T-helper 22 cell (primary cell): ENCODE data around the gene NPTXR.
A peak's percentile ranks its signal among the peaks of the same experiment; 100 is the strongest.
"Not testable (repeated sequence)": the region's sequence is repeated elsewhere in the genome, so short reads cannot be mapped to it uniquely, and the experiment has no call there.

Source experiments
- DNase-seq: peaks from one replicate; pipeline ENCODE4 v3.0.0-alpha.2; 2020; ENCODE audit warnings: low read depth

The NPTXR gene

DNA sequence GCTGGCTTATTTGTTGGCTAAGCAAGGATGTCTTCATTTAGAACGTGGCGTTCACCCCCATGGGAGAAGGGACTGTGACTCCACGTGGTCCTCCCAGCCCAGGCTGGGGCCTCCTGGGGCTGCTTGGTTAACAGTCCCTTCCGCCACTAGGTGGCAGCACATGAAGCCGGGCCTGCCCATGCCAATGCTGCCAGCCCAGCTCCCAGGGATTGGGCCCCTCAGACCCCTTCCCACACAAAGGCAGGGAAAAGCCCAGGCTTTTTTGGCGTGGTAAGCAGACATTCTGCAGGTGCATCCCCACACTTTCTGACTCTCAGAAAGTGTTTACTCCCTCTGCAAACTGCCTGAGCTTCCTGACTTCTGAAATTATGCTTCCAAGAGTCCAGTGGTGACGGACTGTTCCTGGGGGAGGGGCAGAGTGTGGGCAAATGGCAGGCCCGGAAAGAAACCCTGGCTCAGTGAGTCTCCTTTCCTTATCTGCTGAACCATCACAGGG is 25.1 kb upstream of the NPTXR start:
- DNase-seq = peak; percentile 58

DNA sequence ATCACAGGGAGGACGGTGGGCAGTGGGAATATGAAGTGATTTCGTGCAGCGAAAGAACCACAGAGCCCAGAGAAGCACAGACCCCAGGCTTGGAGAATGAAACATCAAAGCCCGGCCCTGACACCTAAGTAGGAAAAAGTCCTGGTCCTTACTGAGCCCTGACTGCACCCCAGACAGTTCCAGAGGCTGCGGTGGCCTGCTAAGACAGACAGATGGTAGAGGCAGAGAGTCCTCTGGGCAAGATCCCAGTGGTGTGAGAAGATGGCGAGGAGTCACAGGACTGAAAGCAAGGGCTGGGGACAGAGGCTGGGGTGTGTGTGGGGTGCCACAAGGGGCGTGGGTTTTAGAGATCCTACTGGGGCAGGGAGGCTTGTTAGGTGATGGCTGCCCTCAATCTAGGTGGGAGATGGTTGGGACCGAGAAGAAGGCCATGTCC is 24.5 kb upstream of the NPTXR start:
- no peak for DNase-seq

DNA sequence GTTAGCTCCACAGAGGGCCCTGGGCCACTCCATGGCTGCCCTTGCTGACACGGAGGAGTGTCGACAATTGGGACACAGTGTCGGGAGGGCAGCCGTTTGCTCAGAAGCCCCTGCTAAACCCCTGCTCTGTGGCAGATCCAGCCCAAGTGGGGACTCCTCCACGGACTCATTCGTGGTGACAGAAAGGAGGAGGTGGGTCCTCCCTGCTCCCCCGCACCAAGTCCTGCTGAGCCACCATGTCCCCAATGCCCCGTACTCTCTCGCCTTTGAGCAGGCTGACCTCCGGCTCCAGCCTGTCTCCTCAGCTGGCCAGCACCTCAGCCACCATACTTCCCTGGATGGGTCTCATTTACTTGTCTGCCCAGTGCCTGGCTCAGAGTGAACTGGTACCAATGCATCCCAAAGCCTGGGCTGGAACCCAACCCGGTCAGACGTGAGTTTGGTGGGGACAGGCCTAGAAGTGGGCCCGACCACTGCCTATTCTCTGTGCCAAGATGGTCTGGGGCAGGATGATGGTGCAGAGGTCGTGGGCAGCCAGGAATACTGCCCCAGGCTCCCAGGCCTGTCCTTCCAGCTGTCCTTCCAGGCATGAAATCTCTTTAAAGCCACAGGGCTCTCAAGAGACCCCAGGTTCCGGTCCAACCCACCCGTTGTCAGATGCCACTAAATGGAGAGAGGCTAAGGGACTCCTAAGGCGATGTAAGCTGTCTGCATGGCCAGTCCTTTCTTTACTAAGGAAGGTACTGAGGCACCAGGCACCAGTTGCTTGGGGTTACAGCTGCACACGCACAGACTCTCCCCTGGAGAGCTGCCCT is 23.9 kb upstream of the NPTXR start:
- DNase-seq = no peak

DNA sequence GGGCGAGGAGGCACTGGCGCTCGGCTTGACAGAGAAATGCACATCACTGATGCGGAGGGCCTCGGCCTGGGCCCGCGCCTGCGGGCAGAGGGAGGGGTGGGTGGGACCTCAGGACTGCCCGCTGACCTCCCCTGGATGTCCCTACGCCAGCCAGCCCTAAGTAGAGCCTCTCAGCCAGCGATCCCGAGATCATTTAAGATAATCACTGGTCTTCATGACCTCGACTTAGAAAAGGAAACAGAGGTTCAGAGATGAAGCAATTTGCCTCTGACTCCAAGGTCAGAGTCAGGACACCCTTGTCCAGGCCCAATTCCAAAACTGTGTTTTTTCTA is 23.3 kb upstream of the NPTXR start:
- DNase-seq = no peak

- DNase-seq = no peak
Observed at GRCh38 chr22:38866399-38867123, 22.7 kb upstream of the NPTXR start.

- no peak for DNase-seq
Observed at GRCh38 chr22:38866024-38866398, 22.2 kb upstream of the NPTXR start.

DNA sequence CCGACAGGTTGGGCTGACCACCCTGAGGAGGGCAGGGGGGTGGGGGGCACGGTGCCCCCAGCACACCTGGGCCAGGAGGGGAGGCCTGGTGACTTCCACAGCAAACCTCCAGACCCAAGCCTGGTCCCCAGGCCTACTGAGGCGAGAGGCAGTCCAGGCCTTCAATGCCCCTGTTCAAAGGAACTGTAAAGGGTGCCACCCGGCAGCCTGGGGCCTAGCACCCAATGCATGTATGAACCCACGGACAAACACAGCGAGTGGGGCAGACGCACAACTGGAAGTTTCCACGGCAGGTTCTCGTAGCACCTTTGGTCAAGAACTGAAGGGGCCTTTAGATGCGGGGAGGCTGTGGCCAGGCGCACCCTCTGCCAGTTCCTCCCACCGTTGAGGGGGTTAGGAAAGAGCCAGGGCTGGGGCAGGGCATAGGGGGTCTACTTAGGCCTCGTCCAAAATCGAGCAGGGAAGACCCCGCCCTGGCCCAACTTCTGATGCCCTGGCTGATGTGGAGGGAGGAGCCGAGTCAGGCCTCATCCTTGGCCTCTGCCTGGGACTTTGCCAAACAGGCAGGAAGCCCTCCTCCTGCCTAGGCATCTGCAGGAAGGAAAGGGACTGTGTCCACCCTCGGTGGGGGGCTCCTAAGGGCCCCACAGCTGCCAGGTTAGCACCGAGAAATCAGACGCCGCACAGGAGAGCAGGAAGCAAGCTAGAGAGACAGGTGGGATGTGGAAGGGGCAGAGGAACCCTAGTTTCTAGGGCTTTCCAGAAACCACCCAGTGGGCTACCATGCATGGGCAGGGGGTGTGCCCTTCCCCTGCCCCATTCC is 21.6 kb upstream of the NPTXR start:
- no peak for DNase-seq

DNA sequence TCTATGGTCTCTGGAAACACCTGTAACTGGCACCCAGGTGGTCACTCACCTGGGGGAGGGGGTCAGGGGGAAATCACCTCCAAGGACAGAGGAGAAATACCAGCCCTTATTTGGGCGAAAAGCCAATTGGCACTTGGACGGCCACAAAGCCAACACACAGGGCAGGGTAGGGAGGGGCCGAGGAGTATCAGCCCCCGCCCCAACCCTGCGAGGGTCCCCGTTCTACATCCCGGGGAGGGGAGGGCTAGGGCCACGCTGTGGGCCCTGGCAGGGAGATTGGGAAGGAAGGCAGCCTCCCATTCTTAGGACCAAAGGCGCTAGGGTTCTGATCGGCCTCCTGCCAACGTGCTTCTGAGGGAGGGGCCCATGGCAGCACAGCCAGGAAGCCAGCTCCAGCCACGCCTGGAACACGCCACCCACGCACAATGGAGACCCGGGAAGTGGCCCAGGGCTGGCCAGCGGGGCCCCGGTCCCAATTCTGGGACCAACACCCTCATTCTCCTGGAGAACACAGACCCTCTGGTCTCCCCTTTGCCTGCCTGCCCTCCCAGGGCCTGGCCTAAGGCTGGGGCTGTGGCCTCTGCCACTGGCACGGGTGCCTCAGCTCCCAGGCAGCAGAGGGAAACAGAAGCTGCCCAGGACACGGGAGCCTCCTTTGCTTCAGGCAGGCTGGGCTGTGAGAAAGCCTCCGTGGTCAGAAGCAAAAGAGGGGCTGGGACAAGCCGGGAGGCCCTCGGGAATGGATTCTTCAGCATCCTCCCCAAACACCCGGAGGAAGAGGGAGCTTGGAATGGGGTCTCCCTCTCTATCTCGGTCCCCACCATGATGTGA is 20.7 kb upstream of the NPTXR start:
- no peak for DNase-seq

- no peak for DNase-seq
Observed at GRCh38 chr22:38863531-38864131, 19.8 kb upstream of the NPTXR start.

DNA sequence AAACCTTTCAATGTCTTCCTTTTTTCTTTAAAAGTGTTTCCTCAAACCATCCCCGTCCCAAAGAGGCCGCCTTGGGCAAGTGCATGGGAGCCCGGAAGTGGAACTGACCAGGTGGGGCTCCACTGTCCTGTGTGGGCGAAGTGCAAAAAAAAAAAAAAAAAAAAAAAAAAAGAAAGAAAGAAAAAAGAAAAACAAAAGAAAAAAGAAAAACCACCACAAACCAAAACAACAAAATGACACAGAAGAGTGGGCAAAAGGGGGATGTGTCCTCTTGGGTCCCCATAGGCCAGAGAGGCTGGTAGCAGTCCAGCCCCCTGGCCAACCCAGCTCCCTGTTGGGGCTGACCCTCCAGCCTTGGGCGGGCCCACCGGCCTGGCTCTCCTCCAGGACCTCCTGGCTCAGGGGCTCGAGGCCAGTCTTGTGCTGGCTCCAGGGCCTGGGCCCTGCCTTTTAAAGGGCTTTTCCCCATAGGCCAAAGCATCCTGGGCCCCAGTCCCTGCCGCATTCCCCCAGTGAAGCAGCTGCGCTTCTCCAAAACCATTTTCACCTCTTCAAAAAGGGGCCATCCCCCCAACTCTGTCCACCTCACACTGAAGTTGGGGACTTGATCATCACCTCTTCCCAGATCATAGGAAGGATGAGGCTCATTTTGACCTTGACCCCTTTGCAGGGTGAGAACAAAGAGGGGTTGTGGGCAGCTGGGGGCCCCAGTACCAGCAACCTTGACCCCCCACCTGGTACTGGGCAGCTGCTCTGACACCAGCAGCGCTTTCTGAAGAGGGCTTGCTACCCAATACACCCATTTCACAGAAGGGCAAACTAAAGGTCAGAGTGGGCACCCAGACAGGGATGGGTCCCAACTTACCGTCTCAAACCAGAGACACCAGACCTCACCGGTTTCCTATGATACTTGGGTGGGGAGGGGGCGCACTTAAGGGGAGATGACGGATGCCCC is 18.8 kb upstream of the NPTXR start:
- DNase-seq = no peak

GRCh38 chr22:38861927-38862326 is 18.1 kb upstream of the NPTXR start:
- DNase-seq = no peak

DNA sequence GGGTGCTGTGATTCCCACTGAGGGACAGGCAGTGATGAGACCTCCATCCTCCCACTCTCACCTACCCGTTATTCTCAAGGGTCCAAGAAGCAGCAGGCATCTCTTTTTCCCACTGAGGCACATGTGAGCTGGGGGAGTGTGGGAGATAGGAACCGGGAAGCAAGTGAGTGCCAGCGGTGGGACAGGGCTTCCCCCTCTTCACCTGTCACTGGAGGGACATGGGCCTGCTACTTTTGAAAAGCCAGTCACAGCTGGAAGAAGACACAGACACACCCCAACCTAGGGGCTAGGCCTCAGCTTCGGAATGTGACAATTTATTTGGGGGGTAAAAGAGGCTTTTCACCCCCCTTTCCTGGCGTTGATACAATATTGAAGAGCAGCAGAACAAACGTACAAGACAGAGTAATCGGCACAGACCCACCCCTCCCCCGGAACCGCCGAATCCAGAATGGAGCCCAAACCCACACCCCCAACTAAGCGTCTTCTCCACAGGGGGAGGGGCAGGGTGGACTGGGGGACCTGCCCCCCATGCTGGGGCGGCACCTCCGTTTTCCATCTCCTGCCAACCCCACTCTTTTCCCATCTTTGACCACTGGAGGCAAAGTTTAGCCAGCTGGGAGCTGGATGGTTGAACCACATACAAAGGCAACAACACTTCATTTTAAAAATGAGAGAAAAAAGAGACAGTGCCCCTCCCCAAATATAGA is 17.5 kb upstream of the NPTXR start:
- no peak for DNase-seq

DNA sequence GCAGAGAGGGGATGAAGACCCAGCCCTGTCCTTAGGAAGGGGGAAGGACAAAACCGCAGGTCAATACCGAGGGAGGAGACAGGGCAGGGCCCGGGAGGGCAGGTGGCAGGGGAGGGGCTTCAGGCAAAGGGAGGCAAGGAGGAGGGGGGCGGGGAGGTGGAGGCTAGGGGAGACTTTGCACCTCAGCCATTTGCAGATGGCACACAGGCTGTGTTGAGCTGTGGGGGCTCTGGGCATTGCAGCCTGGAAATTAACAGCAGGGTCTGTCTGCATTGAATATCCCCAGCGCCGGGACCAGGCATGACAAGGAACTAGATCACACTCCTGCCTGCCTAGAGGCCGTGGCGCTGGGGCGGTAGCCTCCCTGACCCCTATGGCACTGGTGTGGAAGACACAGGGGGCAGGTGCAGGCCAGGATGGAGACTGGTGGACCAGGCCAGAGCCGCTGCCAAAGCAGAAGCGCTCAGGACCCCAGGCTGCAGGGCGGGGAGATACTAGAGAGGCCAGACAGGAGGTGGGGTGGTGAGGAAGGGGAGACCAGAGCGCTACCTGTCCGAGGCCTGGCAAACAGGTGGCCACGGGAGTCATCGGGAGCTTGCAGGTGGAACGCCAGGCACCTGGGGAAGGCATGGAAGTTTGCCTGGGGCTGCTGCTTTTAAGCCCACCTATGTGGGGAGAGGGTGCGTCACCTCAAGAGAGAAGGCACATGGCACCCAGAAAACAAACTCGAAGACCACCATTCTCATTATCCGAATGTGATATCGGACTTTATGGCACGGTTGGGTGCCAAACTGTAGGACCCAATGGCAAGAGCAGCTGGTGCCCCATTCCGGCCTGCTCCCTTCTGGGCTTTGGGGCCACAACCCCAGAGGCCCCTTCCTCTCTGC is 16.7 kb upstream of the NPTXR start:
- no peak for DNase-seq

- no peak for DNase-seq
Observed at GRCh38 chr22:38859581-38860282, 15.9 kb upstream of the NPTXR start.

GRCh38 chr22:38858492-38858891 is 14.7 kb upstream of the NPTXR start:
- no peak for DNase-seq

DNA sequence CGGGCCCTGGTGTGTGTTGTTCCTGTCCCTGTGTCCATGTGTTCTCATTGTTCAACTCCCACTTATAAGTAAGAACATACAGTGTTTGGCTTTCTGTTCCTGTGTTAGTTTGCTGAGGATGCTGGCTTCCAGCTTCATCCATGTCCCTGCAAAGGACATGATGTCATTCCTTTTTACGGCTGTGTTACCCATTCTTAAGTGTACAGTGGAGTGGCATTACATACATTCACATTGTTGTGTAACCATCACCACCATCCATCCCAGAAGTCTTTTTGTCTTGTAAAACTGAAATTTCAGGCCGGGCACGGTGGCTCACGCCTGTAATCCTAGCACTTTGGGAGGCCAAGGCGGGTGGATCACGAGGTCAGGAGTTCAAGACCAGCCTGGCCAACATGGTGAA is 10.6 kb upstream of the NPTXR start:
- DNase-seq = not testable (repeated sequence)

GRCh38 chr22:38853883-38854282 is 10.1 kb upstream of the NPTXR start:
- not testable (repeated sequence) for DNase-seq

GRCh38 chr22:38853196-38853651 is 9.4 kb upstream of the NPTXR start:
- DNase-seq = no peak
